Caki2 (cell line): ENCODE data around the gene SCUBE1. TPM values are rescaled to one million over a fixed set of nuclear protein-coding genes. Genes with fewer than 3 reads are reported as not detected.

ENCODE experiments used
- DNase-seq: peaks from one replicate; pipeline ENCODE4 v3.0.0-alpha.2; 2015; ENCODE audit warnings: low read depth
- in situ Hi-C: cut with HindIII; loops from 2 replicates; pipeline ENCODE4 v1.10.0; 2016; ENCODE audit warnings: low sequenced_read_pairs, low pct_unique_long_range_greater_than_20kb, mixed read lengths
- total RNA-seq: library from RNA; depleted of rRNA; stranded (reverse); fragments of >200 nt; shearing (Covaris generic); gene quantifications from 2 replicates; pipeline ENCODE4 v1.2.3, GENCODE V29; 2014; ENCODE audit warnings: low replicate concordance; rRNA removed

SCUBE1 gene
- total RNA-seq = 0.14 TPM in 1 of 2 replicates, not detected in the other

- DNase-seq = peak; percentile 63
- in situ Hi-C loops = no loop called here
These were observed at the start of gene SCUBE1 for GRCh38 chr22:43343262-43343669. Gene SCUBE1, minus strand, starts transcription at chr22:43343372. Its CDS starts 111 bp downstream, at chr22:43343261.

DNA sequence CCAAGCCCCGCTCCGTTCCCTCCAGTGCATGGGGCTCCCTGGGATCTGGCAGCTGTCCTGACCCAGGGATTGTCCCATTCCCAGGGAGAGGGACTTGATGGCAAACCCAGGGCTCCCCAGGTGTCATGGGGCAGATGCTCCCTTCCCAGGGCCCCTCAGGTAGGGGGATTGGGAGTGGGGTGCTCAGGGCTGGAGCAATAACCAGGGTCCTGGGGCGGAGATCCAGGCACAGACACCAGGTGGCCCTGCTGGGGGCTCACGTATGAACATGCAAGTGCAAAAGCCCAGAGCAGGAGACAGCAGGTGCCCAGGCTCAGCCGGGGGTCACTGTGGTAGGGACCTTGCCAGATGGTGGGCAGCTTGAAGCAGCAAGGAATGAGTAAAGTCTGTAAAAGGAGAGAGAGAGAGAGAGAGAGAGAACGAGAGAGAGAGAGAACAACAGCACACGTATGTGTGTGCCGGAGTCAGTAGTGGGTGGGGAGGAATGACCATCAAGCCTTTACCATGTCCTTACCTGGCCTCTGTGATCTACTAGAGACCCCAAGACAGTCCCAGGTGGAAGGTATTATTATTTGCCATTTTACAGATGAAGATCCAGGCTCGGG, 49.3 kb upstream of the SCUBE1 start:
- in situ Hi-C loops = no loop called here
- DNase-seq = no peak

- DNase-seq = no peak
- in situ Hi-C loops = no loop called here
These were observed 48.1 kb upstream of the SCUBE1 start for GRCh38 chr22:43391306-43391705.

DNA sequence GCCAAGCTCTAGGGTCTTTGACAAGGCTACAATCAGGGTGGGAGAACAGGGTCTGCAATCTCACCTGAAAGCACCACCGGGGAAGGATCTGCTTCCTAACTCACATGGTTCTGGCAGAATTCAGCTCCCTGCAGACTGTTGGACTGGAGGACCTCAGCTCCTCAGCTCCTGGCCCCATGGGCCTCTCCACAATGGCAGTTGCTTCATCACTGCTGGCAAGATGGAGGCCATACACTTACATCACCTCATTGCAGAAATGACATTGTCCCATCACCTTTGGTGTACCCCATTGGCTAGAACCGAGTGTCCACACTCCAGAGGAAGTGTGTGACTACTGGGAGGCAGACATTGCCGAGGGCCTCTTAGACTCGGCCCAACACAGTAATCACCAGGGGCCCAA, 47.7 kb upstream of the SCUBE1 start:
- in situ Hi-C loops = no loop called here
- DNase-seq = no peak

GRCh38 chr22:43390166-43390565, 47.0 kb upstream of the SCUBE1 start:
- in situ Hi-C loops = no loop called here
- DNase-seq = no peak

DNA sequence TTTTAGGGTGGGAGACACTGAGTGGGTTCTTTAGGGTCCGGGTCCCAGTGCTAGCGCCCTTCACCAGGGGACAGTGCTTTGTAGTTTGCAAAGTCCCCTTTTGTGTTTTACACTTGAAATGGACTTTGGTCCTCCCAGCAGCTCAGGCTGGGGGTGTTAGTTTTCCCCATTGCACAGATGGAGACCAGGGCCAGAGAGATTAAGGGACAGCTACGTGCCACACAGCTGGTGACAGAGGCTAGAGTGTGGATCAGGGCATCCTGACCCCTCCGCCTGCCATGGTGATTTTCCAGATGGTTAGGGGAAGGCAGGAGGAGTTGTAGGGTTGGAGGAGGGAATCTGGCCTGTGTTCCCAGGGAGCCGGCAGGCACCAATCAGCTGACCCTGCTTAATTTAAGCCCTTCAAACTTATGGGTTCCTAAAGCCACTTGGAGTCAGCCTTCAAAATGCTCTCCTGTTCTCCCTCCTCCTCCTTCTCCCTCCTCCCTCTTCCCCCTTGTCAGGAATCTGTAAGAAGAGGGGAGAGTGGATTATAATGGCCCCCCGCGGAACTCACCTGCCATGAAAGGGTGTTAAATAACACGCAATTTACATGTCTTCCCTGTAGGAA, 46.2 kb upstream of the SCUBE1 start:
- no peak for DNase-seq
- in situ Hi-C loops = no loop called here

DNA sequence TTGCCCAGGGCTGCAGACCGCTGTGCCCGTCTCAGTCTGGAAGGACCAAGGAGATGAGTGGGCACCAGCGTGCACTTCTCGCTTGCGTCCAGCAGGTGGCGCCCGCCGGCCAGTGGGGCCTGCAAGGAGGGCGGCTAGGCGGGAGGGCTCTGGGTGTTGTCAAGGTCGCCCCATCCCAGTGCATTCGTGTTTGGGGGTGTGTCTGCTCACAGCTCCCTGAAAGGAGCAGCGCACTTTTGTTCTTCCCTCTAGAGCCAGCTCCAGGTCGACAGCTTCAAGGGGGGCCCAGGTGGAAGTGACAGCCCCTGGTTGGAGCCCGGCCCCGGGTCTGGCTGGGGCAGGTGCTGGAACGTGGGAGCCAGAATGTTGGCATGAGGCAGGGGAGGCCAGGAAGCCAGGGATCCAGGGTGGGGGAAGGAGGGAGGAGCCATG, 45.3 kb upstream of the SCUBE1 start:
- in situ Hi-C loops = no loop called here
- DNase-seq = peak; percentile 57

- no peak for DNase-seq
- in situ Hi-C loops = no loop called here
These were observed 44.6 kb upstream of the SCUBE1 start for GRCh38 chr22:43387815-43388214.

DNA sequence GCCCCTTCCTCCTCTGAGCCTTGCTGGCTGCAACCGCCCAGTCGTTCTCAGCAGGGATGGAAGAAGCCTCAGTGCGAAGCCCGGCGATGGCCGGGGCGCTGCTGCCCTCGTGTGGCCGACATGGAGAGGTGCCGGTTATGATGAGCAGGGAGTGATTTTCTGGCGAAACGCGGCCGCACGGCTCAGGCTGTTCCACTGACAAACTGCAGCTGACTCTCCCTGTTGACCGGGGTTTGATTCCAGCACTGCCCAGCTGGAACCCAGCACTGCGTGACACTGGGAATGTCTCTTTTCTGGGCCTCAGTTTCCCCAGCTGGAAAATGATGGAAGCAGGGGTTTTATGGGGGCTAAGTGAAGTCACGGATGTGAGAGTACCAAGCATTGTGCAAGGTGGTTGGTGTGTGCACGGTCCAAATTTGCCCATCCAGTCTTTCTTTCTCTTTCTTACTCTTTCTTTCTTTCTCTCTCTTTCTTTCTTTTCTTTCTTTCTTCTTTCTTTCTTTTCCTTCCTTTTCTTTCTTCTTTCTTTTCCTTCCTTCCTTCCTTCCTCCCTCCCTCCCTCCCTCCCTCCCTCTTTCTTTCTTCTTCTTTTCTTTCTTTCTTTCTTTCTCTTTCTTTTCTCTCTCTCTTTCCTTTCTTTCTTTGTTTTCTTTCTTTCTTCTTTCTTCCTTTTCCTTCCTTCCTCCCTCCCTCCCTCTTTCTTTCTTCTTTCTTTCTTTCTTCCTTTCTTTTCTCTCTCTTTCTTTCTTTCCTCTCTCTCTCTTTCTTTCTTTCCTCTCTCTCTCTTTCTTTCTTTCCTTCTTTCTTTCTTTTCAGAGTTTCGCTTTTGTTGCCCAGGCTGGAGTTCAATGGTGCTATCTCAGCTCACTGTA, 42.8 kb upstream of the SCUBE1 start:
- DNase-seq = peak; percentile 62

GRCh38 chr22:43384863-43385262, 41.7 kb upstream of the SCUBE1 start:
- no peak for DNase-seq
- in situ Hi-C loops = no loop called here

More for the DNA sequence above, 42.8 kb upstream of the SCUBE1 start:
- in situ Hi-C loops = no loop called here

DNA sequence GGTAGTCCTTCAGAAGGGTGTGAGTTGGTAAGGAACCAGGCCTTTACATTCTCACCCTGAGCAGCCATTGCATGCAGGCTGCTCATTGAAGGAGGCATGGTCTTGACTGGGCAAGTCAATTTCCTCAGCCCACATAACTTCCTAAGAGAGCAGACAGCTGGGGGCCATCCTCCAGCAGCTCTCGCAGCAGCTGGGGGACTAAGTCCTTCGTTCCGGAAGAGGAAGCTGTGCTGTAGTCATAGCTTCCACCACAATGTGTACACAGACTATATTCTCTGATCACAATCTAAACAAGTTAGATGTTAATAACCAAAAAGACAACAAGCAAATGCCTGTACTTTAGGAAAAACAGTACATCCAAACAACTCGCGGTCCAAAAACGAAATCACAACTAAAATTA, 38.5 kb upstream of the SCUBE1 start:
- in situ Hi-C loops = no loop called here
- no peak for DNase-seq

DNA sequence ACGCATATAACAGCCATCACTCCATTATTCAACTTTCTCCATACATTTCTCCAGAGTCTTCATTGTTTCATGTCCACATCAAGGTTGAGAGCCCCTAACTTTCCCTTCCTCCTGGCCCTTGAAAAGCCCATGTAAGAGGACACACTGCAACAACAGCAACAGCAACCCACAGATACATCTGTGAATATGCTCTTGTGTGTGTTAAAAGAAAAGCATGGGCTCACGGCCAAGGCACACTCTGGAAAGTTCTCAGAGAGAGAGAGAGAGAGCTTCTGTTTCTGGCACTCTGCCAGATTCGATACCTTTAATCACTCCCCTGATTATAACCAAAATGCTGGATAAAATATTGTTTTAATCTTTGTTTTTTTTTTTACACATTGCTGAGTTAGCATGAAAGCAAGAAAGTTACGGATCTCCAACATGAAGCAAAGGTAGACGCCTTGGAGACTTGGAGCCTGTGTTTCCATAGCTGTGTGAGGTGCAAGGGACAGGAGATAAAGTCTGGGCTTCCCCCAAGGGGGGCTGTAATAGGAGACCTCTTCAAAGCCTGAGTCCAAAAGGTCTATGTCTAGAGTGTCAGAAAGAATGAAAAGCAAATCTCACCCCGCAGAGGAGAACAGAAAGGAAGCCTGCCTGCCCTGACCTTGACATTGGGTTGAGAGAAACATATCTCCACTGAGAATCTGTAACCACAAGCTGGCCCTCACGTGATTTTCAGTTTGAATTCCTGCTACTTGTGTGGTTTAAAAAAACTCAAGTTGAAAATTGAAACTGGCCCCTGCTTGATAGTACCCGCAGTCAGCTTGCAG, 34.9 kb upstream of the SCUBE1 start:
- in situ Hi-C loops = no loop called here
- DNase-seq = no peak

GRCh38 chr22:43377548-43377895, 34.4 kb upstream of the SCUBE1 start:
- in situ Hi-C loops = no loop called here
- no peak for DNase-seq

GRCh38 chr22:43376765-43377547, 33.8 kb upstream of the SCUBE1 start:
- DNase-seq = no peak
- in situ Hi-C loops = no loop called here

- in situ Hi-C loops = no loop called here
- DNase-seq = no peak
These were observed 32.8 kb upstream of the SCUBE1 start for GRCh38 chr22:43375951-43376455.

- in situ Hi-C loops = no loop called here
- no peak for DNase-seq
These were observed 26.9 kb upstream of the SCUBE1 start for GRCh38 chr22:43370036-43370435.

- in situ Hi-C loops = no loop called here
These were observed 22.7 kb upstream of the SCUBE1 start for GRCh38 chr22:43365715-43366440.

More at GRCh38 chr22:43365715-43366440, 22.7 kb upstream of the SCUBE1 start:
- no peak for DNase-seq
